HFFc6 (cell line): ENCODE results near the gene ANKH. TPM values are rescaled to one million over a fixed set of nuclear protein-coding genes. Genes with fewer than 3 reads are reported as not detected.
A peak's percentile ranks its signal among the peaks of the same experiment; 100 is the strongest.

ENCODE experiments used
- DNase-seq: peaks from one replicate; pipeline ENCODE4 v3.0.0-alpha.2; 2018
- H3K27ac Mint-ChIP-seq: 2 replicates; pipeline ENCODE4 v1.8.0; 2020; ENCODE audit warnings: mild to moderate bottlenecking, mixed read lengths
- H3K27me3 Mint-ChIP-seq: 2 replicates; pipeline ENCODE4 v1.8.0; 2021; ENCODE audit warnings: mild to moderate bottlenecking, moderate library complexity, mixed read lengths; ENCODE audit not compliant: insufficient read depth
- H3K36me3 Mint-ChIP-seq: 2 replicates; pipeline ENCODE4 v1.8.0; 2021; ENCODE audit warnings: low read depth, mixed read lengths
- H3K4me1 Mint-ChIP-seq: 2 replicates; pipeline ENCODE4 v1.8.0; 2020; ENCODE audit warnings: low read depth, mixed read lengths
- H3K4me3 Mint-ChIP-seq: 2 replicates; pipeline ENCODE4 v1.8.0; 2020; ENCODE audit warnings: mild to moderate bottlenecking, moderate library complexity, mixed read lengths
- H3K9me3 Mint-ChIP-seq: 2 replicates; pipeline ENCODE4 v1.8.0; 2020; ENCODE audit warnings: mild to moderate bottlenecking, mixed read lengths
- CTCF ChIP-seq: fragments of 200-600 bp; sonication (generic); IDR thresholded peaks from 2 replicates; pipeline ENCODE4 v1.5.0; 2021; ENCODE audit warnings: antibody characterized with exemption, mild to moderate bottlenecking
- total RNA-seq, 6 experiments: library from RNA; stranded (reverse); fragmentation: NEBNext Ultra II Directional; extraction: Animal tissue kit (Norgen Biotek cat#: 25700); gene quantifications; 2 replicates in 1 of 6; 3 replicates in 5 of 6; pipeline ENCODE4 v1.2.3, GENCODE V29; 2021

Gene ANKH
- total RNA-seq, 6 experiments from 2014 or later, result 32.5 to 35.7 (median 33.0) TPM

DNA sequence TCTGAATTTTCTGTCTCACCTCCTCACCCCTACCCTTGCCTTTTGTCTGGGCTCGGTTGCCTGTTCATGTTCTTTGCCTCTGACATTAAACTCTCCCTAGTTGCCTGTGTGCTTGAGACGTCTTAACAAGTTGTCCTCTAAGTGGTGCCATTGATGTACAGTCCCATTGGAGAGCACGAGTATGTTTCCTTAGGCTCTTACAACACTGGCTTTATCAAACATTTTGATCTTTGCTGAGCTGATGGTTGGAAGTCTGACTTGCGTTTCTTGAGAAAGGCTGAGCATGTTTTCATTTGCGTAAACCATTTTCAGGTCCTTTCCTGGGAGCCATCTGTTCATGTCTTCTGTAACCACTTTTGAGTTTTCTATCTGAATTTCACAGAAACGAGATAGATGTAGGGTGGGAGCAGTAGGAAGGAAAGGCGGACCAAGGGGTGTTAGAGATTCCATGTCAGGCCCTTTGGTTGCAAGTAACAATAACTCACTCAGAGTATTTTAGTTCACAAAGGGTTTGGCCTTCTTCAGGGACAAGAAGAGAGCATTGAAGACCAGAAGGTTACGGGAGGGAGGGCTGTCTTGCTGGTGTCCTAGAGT lies 171.7 kb downstream of the ANKH start:
- Mint-ChIP-seq H3K9me3 (no peaks in the 10 kb centered on the region), H3K4me1 (peaks cover 20% of the 10 kb centered on the region), H3K36me3 (peaks cover 39% of the 10 kb centered on the region), H3K4me3 (no peak overlapping the region), H3K27ac (no peak overlapping the region), H3K27me3 (no peaks in the 10 kb centered on the region; the same call in 1 of the 2 replicates)
- TF ChIP-seq CTCF, result no peak
- no peak for DNase-seq

DNA sequence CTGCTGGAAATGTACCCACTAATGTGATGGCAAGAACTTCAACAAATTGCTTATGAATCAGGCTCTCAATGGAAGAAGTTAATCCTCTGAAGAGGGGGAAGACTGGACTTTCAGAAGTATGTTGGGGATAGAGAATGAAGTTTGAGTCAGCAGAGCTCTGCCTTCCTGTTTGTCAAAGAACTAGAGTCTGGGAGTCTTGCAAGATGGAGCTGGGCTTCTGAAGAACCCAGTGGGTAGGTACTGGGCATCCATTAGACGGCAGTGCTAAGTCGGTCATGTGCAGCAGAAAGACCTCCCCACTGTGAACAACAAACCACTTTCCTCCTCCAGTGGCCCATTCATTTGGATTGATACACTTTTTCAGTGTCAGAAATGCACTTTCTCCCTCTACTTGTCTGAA lies 172.4 kb downstream of the ANKH start:
- no peaks in the 10 kb centered on the region; the same call in 1 of the 2 replicates for H3K27me3 Mint-ChIP-seq
- no peak for TF ChIP-seq CTCF
- H3K4me1 Mint-ChIP-seq, result peaks cover 20% of the 10 kb centered on the region
- H3K9me3 Mint-ChIP-seq, result no peaks in the 10 kb centered on the region
- H3K4me3 Mint-ChIP-seq, result no peak overlapping the region
- no peak for DNase-seq
- H3K36me3 Mint-ChIP-seq, result peaks cover 34% of the 10 kb centered on the region
- no peak overlapping the region for H3K27ac Mint-ChIP-seq

DNA sequence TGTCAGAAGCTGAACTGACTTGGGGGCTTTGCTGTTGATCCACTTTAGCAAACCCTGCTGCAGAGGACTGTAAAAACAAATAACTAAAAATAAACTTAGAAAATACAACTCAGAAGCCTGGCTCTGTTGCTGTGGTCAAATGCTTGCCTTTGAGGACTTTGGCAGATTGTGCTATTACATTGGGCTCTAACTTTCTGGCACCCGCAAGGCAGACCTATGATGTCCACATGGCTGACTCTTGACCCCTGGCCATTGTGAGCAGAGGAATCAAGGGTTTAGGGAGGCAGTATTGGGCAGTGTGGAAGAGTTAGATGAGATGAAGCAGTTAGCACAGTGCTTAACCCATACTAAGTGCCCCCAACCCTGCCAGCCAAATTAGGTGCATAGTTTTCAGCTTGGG lies 173.1 kb downstream of the ANKH start:
- H3K36me3 Mint-ChIP-seq, result peaks cover 29% of the 10 kb centered on the region
- no peak overlapping the region for H3K4me3 Mint-ChIP-seq
- peaks cover 20% of the 10 kb centered on the region for H3K4me1 Mint-ChIP-seq
- no peak for DNase-seq
- no peaks in the 10 kb centered on the region; the same call in 1 of the 2 replicates for H3K27me3 Mint-ChIP-seq
- no peak for TF ChIP-seq CTCF
- no peak overlapping the region for H3K27ac Mint-ChIP-seq
- no peaks in the 10 kb centered on the region for H3K9me3 Mint-ChIP-seq

GRCh38 chr5:14696851-14697250 lies 174.7 kb downstream of the ANKH start:
- no peak overlapping the region for H3K4me3 Mint-ChIP-seq
- peaks cover 20% of the 10 kb centered on the region for H3K4me1 Mint-ChIP-seq
- TF ChIP-seq CTCF, result no peak
- H3K27ac Mint-ChIP-seq, result no peak overlapping the region
- H3K9me3 Mint-ChIP-seq, result no peaks in the 10 kb centered on the region
- peaks cover 34% of the 10 kb centered on the region for H3K36me3 Mint-ChIP-seq
- no peak for DNase-seq
- H3K27me3 Mint-ChIP-seq, result no peaks in the 10 kb centered on the region; the same call in 1 of the 2 replicates

DNA sequence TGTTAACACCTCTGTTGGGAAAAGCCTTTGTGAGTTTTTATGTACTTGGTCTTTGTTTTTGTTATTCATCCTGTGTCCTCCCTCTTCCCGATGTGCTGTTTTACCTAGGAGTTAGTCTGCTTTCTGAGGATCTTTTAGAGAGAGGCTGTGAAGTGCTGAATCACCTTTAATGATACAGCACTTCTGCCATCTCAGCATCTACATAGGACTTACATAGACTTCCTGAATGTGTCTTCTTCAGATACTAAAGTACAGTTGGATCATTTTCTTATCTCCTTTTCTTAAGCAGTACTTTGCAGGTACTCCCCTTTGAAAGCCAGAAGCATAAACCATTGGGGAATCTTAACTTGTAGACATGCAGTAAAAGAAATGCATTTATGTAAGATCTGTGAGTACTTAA lies 175.5 kb downstream of the ANKH start:
- no peak for DNase-seq
- H3K4me3 Mint-ChIP-seq, result no peak overlapping the region
- peaks cover 34% of the 10 kb centered on the region for H3K36me3 Mint-ChIP-seq
- peaks cover 20% of the 10 kb centered on the region for H3K4me1 Mint-ChIP-seq
- H3K27ac Mint-ChIP-seq, result peak overlapping the region; percentile 53
- H3K9me3 Mint-ChIP-seq, result no peaks in the 10 kb centered on the region
- TF ChIP-seq CTCF, result no peak
- no peaks in the 10 kb centered on the region; the same call in 1 of the 2 replicates for H3K27me3 Mint-ChIP-seq
